Renal cortex interstitium (tissue), 11 donors: ENCODE data around the gene GYPB. TPM values are rescaled to one million over a fixed set of nuclear protein-coding genes. Genes with fewer than 3 reads are reported as not detected.
"Not testable (repeated sequence)": the region's sequence is repeated elsewhere in the genome, so short reads cannot be mapped to it uniquely, and the experiment has no call there.

Experiments used
- DNase-seq, 11 donors: peaks; one replicate each; pipeline ENCODE4 v3.0.0-alpha.2; 2013; ENCODE audit warnings: low read depth in 9 of 11, low spot score in 4 of 11; ENCODE audit errors: extremely low read depth in 1 of 11
- polyA plus RNA-seq, 3 donors: library from polyadenylated mRNA; unstranded; fragments of 120-200 nt; gene quantifications; one replicate each; pipeline ENCODE4 v1.2.1, GENCODE V29; 2013; ENCODE audit not compliant: insufficient read length in 3 of 3

GYPB gene
- polyA plus RNA-seq, 3 donors: 1.0 to 4.5 (median 1.2) TPM

GRCh38 chr4:144021336-144021990 is 2.3 kb upstream of the GYPB start:
- peak in 1 of 11 donors; percentile 11 for DNase-seq

DNA sequence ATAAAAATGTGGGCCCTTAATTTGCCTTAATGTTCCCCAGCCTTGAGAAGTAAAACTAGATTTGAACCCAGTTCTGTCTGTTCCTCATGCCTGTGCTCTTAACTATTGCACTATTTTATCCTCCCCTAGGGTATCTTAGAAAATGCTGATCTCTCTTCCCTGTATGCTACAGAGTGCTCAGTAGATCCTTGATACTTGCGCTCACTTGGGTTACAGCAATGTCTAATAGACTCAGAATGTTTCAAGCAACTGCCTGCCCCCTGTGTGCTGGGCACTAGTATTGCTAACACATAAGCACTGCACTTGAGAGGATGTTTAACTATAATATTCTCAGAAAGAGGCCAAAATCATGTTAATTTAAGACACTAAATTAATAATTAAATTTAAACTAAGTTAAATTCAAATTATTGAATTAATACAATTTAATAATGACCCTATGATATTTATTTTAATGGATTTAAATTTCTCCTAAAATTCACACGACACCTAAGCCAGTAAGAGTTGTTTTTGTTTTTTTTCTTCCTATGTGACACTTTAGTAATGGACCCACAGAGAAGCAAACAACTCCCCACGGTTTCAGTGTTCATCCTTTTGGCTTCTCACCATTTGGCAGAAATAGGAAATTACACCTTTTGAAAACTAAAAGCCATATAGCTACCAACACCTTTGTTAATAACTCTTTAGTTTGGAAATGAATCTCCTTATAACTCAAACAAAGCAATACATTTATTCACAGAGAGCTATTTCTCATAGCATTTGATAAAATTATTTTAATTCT is 768 bp downstream of the GYPB start:
- DNase-seq: not testable (repeated sequence)

DNA sequence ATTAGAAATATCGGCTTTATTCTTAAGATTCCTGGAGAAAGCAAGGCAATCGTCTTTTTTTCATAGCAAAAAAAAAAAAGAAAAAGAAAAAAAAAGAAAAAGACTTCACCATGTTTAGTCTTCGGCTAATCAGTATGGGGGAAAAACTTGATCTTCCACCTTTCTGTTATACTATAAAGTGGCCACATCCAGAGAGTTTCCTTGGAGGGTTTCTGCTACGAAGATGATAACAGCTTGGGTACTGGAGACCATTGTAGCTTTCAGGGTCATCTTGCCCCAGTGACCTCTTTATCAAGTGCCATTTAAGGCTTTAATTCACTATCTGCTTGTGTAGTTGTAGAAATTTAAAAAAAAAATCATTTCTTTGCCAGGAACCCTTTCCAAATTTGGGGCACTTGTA is 1.9 kb downstream of the GYPB start:
- not testable (repeated sequence) for DNase-seq

GRCh38 chr4:144016057-144016605 is 3.0 kb downstream of the GYPB start:
- DNase-seq: not testable (repeated sequence)

GRCh38 chr4:144014808-144015207 is 4.4 kb downstream of the GYPB start:
- no peak for DNase-seq

GRCh38 chr4:144008602-144009001 is 10.6 kb downstream of the GYPB start:
- DNase-seq: not testable (repeated sequence)

DNA sequence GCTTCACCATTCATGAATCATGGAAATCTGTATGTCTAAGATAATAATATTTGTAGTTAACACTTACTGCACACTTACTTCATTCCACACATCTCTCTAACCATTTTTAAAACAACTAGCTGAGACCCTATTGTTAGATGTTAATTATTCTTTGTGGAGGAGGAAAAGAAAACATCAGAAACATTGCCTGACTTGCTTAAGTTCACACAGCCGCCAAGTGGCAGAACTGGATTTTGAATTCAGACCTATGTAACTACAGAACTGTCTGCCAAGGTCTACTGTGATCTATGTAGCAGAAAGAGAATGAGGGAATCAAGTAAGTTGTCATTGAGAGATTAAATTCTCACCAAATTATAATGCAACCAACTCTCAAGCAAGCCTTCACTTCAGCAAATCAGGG is 11.2 kb downstream of the GYPB start:
- DNase-seq: not testable (repeated sequence)

DNA sequence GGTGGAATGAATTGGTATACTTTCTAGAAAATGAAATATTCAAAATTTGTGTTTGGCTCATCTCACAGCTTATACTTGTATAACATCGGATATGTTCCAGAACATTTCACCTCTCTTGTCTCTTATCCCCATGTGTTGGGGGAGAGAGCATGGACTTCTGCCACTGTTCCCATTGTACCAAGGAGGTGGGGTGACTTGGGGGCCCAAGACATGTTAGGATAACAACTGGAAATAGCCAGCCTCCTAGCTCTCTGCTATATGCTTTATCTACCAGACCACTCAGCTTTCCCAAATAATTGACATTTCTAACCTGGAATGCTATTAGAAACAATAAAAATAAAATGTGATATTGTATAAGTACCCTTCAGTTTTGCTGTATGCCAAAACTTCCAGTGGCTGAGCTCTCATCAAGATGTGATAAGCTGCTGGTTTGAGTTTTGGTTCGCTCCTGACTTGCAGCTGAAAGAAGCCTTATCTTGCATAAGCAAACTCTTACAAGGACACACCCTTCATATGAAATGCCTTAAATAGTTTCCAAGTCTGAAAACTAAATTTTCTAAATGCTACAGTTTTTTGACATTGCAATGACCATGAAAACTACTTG is 12.9 kb downstream of the GYPB start:
- DNase-seq: not testable (repeated sequence)

- DNase-seq: not testable (repeated sequence)
These were observed 13.6 kb downstream of the GYPB start for GRCh38 chr4:144005558-144005953.

DNA sequence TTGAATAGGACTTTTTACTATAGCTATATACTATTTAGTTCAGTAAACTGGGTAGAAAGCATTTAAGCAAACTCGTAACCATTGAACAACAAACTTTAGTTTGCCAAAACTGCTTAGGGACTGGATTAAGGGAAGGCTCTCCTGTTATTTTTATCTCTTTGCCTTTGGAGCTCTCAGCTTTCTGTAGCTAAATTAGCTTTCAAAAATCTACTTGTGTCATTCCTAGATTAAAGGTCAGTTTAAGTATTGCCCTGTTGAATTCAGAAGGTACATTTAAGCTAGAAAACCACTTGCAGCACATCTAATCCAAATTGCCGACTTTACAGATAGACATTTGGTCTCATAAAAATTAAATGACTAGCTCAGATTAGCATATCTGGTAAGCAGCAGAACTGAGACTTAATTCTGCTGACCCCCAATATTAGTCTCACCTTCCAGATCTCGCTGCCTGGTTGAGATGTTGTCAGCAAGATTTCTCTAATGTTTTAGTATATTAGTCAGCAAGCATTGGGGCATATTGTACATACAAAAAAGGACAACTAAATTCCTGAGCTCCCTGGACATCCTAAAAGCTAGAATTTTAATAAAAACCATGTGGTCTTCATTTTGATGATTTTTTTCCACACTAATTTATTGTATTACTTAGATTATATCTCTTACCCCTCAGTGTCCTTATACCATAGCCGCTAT is 14.2 kb downstream of the GYPB start:
- not testable (repeated sequence) for DNase-seq

- not testable (repeated sequence) for DNase-seq
These were observed 15.3 kb downstream of the GYPB start for GRCh38 chr4:144003890-144004265.

DNA sequence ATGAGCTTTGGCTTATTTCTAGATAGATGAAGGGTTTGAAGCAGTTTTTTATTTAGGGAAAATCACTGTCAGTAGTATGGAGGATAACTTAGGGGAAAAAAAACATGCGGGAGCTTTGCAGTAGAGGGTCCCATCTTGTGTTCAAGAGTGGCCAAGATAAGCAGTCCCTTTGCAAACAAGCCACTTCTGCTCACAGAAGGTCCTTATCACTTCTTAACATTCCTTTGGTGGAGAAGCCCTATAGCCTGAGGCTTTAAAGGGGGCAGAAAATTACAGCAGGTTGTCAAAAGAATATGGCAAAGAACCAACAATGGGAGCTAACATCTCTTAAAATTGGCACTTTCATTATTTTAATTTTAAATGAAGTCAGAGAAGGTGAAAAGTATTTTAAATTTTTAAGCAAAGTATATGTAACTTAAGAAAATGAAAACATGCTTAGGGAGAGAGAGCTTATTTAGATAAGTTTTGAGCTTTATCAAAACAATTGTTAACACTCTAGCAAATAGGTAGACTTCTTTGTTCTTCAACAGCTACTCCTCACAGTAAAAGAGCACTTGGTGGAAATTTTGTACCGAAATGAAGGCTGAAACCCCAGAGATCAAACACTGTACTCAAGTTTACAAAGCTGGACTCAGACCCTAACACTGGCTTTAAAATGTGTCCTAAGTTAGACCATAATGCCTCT is 15.8 kb downstream of the GYPB start:
- not testable (repeated sequence) for DNase-seq

GRCh38 chr4:144000331-144000995 is 18.7 kb downstream of the GYPB start:
- not testable (repeated sequence) for DNase-seq

- DNase-seq: not testable (repeated sequence)
These were observed 23.0 kb downstream of the GYPB start for GRCh38 chr4:143996193-143996592.

GRCh38 chr4:143991761-143992160 is 27.4 kb downstream of the GYPB start:
- DNase-seq: not testable (repeated sequence)

GRCh38 chr4:143990717-143991116 is 28.5 kb downstream of the GYPB start:
- not testable (repeated sequence) for DNase-seq

DNA sequence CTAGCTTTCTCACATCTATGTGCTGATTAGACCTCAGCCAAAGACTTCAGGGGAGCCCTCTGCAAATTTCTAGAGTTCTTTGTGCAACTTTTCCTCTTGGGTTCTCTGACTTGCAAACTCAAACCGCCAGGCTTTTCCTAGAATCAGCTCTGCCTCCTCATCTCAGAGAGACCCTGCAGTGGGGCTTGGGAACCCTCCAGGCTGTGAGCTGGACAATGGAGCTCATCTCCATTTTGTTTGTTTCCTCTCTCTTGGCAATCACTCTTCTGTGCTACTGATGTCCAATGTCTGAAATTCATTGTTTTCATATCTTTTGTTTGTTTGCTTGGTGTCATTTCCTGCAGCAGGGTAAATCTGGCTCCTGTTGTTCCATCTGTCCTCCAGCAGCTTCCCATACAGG is 33.0 kb downstream of the GYPB start:
- DNase-seq: no peak

DNA sequence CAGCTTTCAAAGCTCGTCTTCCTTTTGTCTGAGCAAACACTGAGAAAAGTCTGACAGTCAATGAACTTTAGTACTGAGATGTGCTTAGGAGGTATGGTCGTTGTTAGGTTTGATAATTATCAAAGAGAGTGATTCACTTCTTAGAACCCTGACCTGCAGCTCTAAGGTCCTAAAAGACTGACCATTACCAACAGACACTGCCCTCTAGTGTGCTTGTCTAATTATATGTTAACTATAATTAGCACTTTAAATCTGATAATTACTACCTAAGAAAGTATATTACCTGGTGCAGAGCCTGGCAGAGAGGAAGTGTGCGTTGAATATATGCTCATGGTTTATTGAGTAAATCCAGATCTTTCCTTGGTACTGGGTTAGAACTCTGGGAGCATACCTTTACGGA is 38.4 kb downstream of the GYPB start:
- peak in 1 of 11 donors; percentile 7 for DNase-seq
